HG02852 (cell line): ENCODE results near the gene SLC44A5.
"Not testable (repeated sequence)": the region's sequence is repeated elsewhere in the genome, so short reads cannot be mapped to it uniquely, and the experiment has no call there.

Source experiments
- ATAC-seq: cut with Tn5 transposase; IDR thresholded peaks from one replicate; pipeline ENCODE4 v1.9.1; 2021; ENCODE audit warnings: mild to moderate bottlenecking, moderate library complexity; ENCODE audit not compliant: unreplicated experiment

Gene SLC44A5

DNA sequence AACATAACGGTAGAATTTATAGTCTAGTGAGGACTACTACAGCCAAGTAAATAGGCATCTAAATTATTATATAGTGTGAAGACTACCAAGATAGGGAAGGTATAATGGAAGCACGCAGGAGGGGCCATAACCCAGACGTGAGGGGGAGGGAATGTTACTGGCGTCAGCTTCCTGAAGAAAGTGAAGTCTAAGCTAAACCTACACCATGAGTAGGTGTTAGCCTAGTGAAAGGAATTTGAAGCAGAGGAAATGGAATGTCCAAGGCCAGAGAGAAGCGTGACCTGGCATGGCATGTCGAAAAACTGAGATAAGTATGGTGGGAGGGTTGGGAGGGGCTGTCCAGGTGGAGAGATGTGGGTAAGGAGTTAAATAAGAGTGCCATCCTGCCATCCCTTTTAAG is 140.5 kb downstream of the SLC44A5 start:
- no peak for ATAC-seq

DNA sequence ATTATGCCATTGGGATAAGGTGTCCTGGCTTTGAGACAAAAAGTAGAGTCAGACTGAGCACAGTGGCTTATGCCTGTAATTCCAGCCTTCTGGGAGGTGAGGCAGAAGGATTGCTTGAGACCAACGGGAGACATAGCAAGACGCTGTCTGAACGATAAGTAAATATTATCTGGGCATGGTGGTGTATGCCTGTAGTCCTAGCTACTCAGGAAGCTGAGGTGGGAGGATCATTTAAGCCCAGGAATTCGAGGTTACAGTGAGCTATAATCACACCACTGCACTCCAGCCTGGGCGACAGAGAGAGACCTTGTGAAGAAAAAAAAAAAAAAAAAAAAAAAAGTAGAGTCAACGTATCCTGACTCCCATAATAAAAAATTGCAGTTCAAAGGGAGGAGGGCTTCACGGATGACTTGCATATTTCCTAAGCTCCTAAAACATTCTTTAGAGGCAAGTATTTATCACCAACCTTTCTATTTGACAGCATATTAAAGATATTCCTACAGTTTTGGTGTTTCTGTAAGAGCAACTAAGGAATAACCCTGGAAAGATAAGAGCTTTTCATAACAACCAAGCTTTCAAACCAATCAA is 141.2 kb downstream of the SLC44A5 start:
- no peak for ATAC-seq

- ATAC-seq, result no peak
Measured at GRCh38 chr1:75461808-75462325, 149.0 kb downstream of the SLC44A5 start.

DNA sequence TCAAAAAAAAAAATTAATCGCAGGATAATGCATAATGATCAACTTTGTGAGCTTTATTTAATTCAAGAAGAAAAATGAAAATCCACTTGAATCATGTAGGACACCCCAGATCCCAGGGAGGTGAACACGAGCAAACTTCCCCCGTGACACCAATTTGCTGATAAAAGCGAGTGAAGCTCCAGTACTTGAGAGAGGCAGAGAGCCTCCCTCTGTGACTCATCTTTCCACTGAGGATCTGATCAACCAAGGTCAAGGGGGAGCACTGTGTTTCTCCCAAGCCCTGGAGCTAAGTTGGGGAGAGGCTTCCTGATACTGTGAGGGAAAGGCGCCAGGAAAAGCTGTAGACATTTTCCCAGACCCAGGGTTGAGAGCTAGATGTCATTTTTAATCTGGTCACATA is 160.9 kb downstream of the SLC44A5 start:
- no peak for ATAC-seq

GRCh38 chr1:75444220-75444619 is 166.7 kb downstream of the SLC44A5 start:
- ATAC-seq, result no peak

DNA sequence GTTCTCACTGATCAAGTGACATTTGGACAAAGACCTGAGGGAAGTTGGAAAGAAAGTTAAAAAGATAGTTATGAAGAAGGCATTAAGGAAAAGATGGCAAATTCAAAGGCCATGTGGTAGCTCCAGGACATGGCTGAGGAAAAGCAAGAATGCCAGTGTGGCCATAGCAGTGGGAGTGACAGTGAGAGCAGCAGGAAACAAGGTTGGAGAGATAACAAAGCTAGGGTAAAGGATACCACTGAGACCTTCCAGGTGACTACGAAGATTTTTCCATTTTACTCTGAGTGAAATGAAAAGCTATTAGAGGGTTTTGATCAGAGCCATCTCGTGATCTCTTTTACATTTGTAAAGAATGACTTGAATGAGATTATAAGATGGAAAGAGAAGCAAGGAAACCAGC is 170.6 kb downstream of the SLC44A5 start:
- ATAC-seq, result no peak

DNA sequence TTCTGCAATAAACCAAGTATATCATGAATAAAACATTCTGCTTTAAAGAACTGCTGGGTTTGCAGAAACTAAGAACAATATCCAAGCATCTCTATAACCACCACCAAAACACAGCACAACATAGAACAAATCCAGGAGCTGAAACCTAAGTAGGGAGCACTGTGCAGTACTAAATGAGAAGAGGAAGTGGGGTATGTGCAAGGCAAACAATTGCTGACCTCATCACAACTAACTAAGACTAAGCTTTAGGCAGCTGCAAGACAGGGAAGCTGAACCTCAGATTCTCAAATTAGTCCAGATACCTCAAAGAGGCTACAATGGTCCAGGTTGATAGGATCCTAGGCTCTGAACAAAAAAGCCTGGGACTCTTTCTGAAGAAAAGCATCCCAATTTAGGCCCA is 172.6 kb downstream of the SLC44A5 start:
- no peak for ATAC-seq

GRCh38 chr1:75431843-75432242 is 179.1 kb downstream of the SLC44A5 start:
- ATAC-seq, result no peak

GRCh38 chr1:75430526-75430925 is 180.4 kb downstream of the SLC44A5 start:
- ATAC-seq, result no peak

GRCh38 chr1:75426688-75427087 is 184.2 kb downstream of the SLC44A5 start:
- no peak for ATAC-seq

DNA sequence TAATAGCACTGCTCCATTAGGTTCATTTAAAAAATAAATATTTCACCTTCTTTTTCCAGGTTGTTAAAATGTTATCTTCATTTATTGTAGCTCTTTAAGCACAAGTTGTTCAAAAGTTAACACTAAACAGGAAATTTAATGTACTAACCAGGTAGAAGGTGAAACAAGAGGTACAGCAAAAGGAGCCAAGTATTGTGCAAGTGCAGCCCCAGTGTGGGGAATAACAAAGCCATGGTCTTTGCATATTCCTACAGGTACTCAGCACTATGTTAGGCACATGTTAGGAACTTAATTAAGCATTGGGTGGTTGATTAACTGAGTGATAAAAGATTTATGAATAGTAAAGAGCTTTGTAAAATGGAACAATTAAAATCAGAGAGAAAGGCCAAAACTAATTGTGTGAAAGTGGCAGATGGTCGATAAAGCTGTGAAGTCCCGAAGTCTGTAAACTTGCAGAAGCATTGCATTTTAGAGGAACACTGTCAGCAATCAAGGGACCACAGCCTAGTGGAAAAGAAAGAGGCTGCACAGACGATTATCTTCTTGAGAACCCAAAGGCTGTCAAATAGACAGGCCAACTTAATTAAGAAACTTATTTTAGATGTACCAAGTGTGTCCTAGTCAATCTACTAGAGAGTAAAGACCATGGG is 185.8 kb downstream of the SLC44A5 start:
- no peak for ATAC-seq

- ATAC-seq, result no peak
Measured at GRCh38 chr1:75423616-75424015, 187.3 kb downstream of the SLC44A5 start.

GRCh38 chr1:75423136-75423535 is 187.8 kb downstream of the SLC44A5 start:
- ATAC-seq, result no peak

GRCh38 chr1:75421371-75421770 is 189.5 kb downstream of the SLC44A5 start:
- ATAC-seq, result no peak

- no peak for ATAC-seq
Measured at GRCh38 chr1:75415187-75415586, 195.7 kb downstream of the SLC44A5 start.

- ATAC-seq, result no peak
Measured at GRCh38 chr1:75412616-75413015, 198.3 kb downstream of the SLC44A5 start.

GRCh38 chr1:75404681-75405080 is 206.2 kb downstream of the SLC44A5 start:
- not testable (repeated sequence) for ATAC-seq

DNA sequence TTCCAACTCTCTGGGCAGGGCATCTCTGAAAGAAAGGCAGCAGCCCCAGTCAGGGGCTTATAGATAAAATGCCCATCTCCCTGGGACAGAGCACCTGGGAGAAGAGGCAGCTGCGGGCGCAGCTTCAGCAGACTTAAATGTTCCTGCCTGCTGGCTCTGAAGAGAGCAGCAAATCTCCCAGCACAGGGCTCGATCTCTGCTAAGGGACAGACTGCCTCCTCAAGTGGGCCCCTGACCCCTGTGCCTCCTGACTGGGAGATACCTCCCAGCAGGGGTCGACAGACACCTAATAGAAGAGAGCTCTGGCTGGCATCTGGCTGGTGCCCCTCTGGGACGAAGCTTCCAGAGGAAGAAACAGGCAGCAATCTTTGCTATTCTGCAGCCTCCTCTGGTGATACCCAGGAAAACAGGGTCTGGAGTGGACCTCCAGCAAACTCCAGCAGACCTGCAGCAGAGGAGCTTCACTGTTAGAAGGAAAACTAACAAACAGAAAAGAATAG is 207.7 kb downstream of the SLC44A5 start:
- ATAC-seq, result not testable (repeated sequence)

- no peak for ATAC-seq
Measured at GRCh38 chr1:75400716-75401115, 210.2 kb downstream of the SLC44A5 start.

DNA sequence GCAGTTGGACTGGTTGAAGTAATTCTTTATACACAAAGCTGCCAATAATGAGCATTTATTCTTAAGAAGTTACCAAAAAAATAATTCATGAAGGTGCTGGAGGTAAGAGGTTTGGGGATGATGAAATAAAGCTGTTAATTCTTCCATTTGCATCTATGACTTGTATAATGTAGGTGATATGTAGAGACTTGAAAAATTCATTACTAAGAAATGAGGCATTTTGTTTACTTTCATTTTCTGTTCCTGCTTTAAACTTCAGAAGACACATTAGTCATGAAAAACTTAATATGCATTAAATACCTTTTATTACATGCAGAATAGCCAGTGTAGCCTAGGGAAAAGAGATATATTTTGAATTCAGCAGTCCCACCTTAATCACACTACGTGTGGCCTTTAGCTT is 214.2 kb downstream of the SLC44A5 start:
- ATAC-seq, result no peak

DNA sequence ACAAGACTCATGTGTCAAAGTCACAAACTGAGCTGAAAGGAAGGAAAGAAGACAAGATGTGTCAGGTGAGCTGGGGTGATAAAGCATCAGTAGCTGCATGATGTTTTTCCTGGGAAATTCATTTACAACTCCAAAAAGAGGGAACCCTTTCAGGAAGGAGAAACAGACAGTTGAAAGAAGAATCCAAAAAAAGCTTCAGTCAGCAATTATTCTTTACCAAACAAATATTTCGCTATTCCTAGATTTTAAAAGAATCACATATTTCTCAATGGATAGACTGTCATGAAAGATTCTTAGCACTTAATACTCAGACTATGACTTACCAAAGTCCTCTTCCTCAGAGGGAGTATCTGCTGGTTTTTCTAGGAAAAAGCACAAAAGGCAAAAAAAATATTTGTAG is 214.7 kb downstream of the SLC44A5 start:
- no peak for ATAC-seq

DNA sequence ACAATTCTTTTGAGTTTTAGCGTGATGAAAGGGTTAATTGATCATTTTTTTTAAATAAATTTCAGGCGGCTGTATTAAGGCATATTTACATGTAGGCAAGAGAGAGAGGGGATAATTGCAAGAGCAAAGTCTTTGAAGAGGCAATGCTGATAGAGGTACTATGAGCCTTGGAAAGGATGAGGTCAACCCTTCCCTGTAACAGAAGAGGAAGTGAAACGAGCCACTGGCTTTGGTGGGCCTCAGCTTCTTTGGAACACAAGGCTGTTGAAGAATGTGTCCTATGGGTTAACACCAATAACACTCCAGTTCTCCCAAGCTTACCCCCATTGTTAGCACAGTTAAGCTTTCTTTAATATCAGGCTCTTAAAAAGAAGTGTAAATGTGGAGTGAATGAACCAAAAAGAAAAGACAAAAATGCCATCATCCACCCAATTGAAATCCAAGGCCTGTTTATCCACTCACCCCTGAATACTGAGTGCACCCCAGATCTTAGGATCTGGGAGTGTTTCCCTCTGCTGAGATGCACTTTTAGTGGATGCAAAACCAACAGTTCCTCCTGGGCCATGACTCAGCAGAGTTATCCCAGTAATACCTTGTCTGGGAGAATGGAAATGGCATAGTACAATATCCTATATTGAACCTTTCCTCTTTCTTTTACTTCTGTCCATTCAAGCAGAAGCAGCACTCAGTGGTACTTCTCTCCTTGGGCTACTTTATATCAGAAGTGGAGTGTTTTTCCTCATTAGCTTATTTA is 216.4 kb downstream of the SLC44A5 start:
- ATAC-seq, result peak; percentile 44
